HG02840 (cell line): ENCODE measurements around the gene ATP6V1F.

Experiments
- ATAC-seq: cut with Tn5 transposase; IDR thresholded peaks from one replicate; pipeline ENCODE4 v1.9.1; 2021; ENCODE audit warnings: mild to moderate bottlenecking, moderate library complexity, moderate number of reproducible peaks; ENCODE audit not compliant: unreplicated experiment, low FRiP score

Gene ATP6V1F

GRCh38 chr7:128914566-128915151 is 52.0 kb downstream of the ATP6V1F start:
- ATAC-seq: no peak

GRCh38 chr7:128915271-128915819 is 52.7 kb downstream of the ATP6V1F start:
- no peak for ATAC-seq
